HG02885 (cell line): ENCODE data around the gene MEP1A.
"Not testable (repeated sequence)": the region's sequence is repeated elsewhere in the genome, so short reads cannot be mapped to it uniquely, and the experiment has no call there.

Source experiments
- ATAC-seq: cut with Tn5 transposase; IDR thresholded peaks from one replicate; pipeline ENCODE4 v1.9.1; 2021; ENCODE audit warnings: mild to moderate bottlenecking; ENCODE audit not compliant: unreplicated experiment, poor library complexity

Gene MEP1A, protein sequence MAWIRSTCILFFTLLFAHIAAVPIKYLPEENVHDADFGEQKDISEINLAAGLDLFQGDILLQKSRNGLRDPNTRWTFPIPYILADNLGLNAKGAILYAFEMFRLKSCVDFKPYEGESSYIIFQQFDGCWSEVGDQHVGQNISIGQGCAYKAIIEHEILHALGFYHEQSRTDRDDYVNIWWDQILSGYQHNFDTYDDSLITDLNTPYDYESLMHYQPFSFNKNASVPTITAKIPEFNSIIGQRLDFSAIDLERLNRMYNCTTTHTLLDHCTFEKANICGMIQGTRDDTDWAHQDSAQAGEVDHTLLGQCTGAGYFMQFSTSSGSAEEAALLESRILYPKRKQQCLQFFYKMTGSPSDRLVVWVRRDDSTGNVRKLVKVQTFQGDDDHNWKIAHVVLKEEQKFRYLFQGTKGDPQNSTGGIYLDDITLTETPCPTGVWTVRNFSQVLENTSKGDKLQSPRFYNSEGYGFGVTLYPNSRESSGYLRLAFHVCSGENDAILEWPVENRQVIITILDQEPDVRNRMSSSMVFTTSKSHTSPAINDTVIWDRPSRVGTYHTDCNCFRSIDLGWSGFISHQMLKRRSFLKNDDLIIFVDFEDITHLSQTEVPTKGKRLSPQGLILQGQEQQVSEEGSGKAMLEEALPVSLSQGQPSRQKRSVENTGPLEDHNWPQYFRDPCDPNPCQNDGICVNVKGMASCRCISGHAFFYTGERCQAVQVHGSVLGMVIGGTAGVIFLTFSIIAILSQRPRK

GRCh38 chr6:46793138-46793537 is at the start of gene MEP1A:
TSS of gene MEP1A (plus strand) at chr6:46793389. CDS start at chr6:46793399, 10 bp downstream.
- no peak for ATAC-seq

DNA sequence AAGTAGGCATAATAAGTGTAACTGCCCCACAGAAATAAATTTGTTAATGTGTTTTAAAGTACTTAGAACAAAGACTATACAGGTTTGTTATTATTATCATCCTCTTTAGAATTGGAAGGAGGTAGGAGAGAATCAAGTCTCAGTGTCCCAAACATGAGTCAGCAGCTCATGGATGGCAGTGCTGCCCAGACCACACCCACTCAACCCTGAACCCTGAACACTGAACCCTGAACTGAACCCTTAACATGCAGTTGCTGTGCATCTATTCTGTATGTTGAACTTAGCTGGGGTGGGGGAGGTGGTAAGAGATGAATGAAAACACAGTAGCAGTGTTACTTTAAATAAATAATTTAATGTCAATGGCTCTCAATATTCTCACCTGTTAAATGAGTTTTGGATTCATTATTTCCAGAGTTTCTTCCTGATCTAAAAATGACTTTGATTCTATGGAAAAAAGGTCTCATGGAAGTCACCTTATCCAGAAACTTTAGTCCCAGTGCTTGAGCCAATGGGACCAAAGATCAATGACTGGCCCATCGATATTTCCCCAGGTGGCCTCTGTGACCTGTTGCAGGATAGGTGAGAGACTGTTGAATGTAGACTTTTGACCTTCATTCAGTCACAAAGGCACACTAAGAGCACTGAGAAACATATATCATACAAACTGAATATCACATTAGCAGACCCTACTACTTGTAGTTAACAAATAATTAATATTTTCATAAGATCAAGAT is 49.6 kb upstream of the MEP1A start:
- ATAC-seq = no peak

GRCh38 chr6:46744159-46744725 is 48.9 kb upstream of the MEP1A start:
- ATAC-seq = not testable (repeated sequence)

DNA sequence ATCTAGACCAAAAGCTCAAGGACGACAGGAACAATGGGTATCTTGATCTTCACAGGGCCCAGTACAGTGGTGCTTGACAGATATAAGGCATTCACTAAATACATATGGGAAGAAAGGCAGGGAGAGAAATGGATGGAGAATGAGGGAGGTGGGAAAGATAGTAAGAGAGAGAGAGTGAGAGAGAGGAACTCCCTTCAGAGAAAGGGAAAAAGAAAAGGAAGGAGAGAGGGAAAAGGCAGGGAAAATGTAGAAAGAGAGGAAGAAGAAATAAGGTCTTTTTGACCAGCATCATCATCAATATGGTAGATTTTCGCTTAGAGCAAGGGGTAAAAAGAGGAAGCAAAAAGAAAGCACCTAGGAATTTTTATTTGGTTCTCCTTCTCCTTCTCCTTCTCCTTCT is 47.2 kb upstream of the MEP1A start:
- no peak for ATAC-seq

- no peak for ATAC-seq
Measured at GRCh38 chr6:46746696-46747095, 46.5 kb upstream of the MEP1A start, which contains the start of gene ANKRD66. TSS of gene ANKRD66 (plus strand) at chr6:46746933. CDS start at chr6:46751949, 5,016 bp downstream.

GRCh38 chr6:46748940-46749503 is 44.2 kb upstream of the MEP1A start:
- no peak for ATAC-seq

GRCh38 chr6:46749731-46750130 is 43.5 kb upstream of the MEP1A start:
- ATAC-seq = no peak

- no peak for ATAC-seq
Measured at GRCh38 chr6:46751658-46752057, 41.5 kb upstream of the MEP1A start.

DNA sequence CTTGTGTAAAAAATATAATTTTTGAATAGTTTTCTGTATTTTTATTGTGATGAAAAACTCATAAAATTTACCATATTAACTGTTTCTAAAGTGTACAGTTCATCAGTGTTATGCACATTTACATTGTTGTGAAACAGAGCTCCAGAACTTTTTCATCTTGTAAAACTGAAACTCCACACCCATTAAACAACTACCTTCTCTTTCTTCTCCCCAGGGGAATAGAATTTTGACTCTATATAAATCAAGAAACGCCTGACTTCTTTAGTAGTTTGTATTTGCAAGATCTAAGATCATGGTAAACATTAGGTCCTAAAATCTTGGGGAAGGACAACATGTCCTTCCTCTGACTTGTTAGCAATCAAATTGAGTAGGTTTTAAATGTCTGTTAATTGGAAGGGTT is 37.3 kb upstream of the MEP1A start:
- no peak for ATAC-seq

- ATAC-seq = no peak
Measured at GRCh38 chr6:46756469-46757213, 36.5 kb upstream of the MEP1A start.

DNA sequence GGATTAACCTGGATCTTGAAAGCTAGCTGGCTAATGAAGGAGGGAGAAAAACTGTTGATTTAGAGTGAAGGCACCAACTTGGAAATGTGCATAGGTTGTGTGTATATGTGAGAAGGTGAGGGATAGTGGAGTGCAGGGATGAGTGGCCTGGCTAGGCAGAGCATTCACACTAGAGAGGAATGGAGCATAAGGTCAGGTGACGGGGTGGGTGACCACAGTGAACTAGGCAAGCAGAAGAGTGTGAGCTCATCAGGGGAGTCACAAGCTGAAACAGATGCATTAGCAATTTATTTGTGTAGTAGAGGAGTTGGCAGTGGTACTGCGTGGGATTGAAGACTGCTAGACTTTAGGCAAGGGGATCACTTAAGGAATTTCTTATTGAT is 36.0 kb upstream of the MEP1A start:
- ATAC-seq = no peak

- no peak for ATAC-seq
Measured at GRCh38 chr6:46758960-46759753, 34.0 kb upstream of the MEP1A start.

- no peak for ATAC-seq
Measured at GRCh38 chr6:46760925-46761324, 32.3 kb upstream of the MEP1A start.

DNA sequence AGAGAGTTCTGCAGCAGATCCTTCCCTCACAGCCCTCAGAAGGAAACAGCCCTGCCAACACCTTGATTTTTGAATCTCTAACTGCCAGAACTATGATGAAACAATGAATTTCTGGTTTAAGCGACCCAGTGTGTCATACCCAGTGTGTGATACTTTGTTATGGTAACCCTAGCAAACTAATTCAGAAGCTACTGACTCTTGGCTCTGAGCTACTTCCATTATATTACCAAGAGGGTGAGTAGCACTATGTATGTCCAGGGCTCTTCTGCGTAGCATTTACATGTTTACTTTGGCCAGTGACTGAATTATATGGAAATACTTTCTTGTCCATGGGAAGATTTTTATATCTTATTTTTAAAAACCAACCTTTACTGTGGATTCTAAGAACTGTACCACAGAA is 29.7 kb upstream of the MEP1A start:
- no peak for ATAC-seq

DNA sequence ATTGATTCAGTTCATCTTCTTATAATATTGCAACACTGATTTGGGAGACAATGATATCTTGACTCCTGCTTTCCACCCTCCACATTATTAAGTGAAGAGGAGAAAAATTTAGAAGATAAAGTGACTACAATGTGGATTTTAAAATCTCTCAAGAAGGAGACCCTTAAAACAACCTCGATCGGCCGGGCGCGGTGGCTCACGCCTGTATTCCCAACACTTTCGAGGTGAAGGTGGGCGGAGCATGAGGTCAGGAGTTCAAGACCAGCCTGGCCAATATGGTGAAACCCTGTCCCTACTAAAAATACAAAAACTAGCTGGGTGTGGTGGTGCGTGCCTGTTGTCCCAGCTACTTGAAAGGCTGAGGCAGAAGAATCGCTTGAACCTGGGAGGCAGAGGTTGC is 28.9 kb upstream of the MEP1A start:
- ATAC-seq = not testable (repeated sequence)

- no peak for ATAC-seq
Measured at GRCh38 chr6:46764961-46765360, 28.2 kb upstream of the MEP1A start.

DNA sequence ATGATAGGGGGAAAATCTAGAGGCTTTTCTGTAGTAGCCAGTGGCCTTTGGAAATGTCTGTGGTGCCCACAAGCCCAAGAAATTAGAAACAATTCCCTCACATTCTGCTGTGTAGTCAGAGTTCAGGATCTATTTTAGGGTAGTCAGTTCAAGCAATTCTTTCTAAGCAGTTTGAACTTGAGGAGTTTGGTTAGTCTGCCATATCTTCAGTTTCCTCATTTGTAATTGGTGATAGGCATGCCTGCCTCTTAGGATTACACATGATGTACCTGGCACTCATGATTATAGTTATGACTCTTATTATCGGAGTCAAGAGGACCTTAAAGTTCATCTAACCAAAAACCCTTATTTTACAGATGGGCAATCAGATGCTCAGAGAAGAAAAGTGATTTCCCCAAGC is 21.2 kb upstream of the MEP1A start:
- ATAC-seq = no peak

GRCh38 chr6:46772762-46773161 is 20.4 kb upstream of the MEP1A start:
- peak; percentile 81 for ATAC-seq
